DOHH2 (cell line): ENCODE data around the gene FRMD3.

Experiments
- EZH2phosphoT487 ChIP-seq: fragments of 200-600 bp; sonication (generic); IDR thresholded peaks from 2 replicates; pipeline ENCODE4 v1.6.1; 2017; ENCODE audit warnings: borderline replicate concordance, mild to moderate bottlenecking, antibody characterized with exemption, low read length, moderate library complexity, mixed read lengths
- TF ChIP-seq, protein P1 (sequence below): fragments of 200-600 bp; sonication (generic); IDR thresholded peaks from one replicate; pipeline ENCODE4 v1.5.1; 2014; ENCODE audit warnings: antibody characterized with exemption, mild to moderate bottlenecking, low read depth, low read length; ENCODE audit not compliant: poor library complexity, severe bottlenecking

DNA sequence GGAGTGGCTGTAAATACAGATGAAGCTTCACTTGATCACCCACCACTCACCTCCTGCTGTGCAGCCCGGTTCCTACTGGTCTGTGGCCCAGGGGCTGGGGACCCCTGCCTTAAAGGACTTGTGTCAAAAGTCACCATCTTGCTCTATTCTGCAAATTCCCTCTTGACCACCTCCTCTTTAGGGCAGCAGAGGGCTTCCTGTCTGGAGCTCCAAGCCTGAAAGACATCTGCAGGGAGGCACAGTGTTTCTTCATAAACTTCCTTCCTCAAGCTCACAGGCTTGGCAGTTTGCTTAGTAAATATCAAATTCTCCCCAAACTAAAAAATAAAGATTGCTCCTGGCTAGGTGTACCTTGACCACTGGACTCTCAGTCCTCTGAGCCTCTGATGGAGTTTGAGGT, 104.4 kb downstream of the FRMD3 start:
- TF ChIP-seq, protein P1, sequence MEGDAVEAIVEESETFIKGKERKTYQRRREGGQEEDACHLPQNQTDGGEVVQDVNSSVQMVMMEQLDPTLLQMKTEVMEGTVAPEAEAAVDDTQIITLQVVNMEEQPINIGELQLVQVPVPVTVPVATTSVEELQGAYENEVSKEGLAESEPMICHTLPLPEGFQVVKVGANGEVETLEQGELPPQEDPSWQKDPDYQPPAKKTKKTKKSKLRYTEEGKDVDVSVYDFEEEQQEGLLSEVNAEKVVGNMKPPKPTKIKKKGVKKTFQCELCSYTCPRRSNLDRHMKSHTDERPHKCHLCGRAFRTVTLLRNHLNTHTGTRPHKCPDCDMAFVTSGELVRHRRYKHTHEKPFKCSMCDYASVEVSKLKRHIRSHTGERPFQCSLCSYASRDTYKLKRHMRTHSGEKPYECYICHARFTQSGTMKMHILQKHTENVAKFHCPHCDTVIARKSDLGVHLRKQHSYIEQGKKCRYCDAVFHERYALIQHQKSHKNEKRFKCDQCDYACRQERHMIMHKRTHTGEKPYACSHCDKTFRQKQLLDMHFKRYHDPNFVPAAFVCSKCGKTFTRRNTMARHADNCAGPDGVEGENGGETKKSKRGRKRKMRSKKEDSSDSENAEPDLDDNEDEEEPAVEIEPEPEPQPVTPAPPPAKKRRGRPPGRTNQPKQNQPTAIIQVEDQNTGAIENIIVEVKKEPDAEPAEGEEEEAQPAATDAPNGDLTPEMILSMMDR = no peak
- no peak for TF ChIP-seq EZH2phosphoT487
